Activated T-cell treated with anti-CD3 and anti-CD28 coated beads for 1 hour (primary cell): ENCODE results near the gene MYOG.

Experiments used
- DNase-seq: peaks from one replicate; pipeline ENCODE4 v3.0.0-alpha.2; 2020; ENCODE audit warnings: low read depth

MYOG gene

GRCh38 chr1:203117611-203118575 lies 32.1 kb upstream of the MYOG start:
- no peak for DNase-seq

- DNase-seq: no peak
Observed at GRCh38 chr1:203116091-203116820, 30.4 kb upstream of the MYOG start.

- DNase-seq: no peak
Observed at GRCh38 chr1:203114202-203114601, 28.4 kb upstream of the MYOG start.

GRCh38 chr1:203113308-203113707 lies 27.5 kb upstream of the MYOG start:
- no peak for DNase-seq

GRCh38 chr1:203112475-203112874 lies 26.7 kb upstream of the MYOG start:
- DNase-seq: no peak

- no peak for DNase-seq
Observed at GRCh38 chr1:203104789-203105390, 19.1 kb upstream of the MYOG start.

GRCh38 chr1:203103829-203104495 lies 18.1 kb upstream of the MYOG start:
- no peak for DNase-seq

GRCh38 chr1:203103216-203103615 lies 17.4 kb upstream of the MYOG start:
- DNase-seq: no peak

- no peak for DNase-seq
Observed at GRCh38 chr1:203101813-203102634, 16.2 kb upstream of the MYOG start.

GRCh38 chr1:203100516-203100869 lies 14.7 kb upstream of the MYOG start:
- no peak for DNase-seq

- DNase-seq: no peak
Observed at GRCh38 chr1:203099805-203100515, 14.1 kb upstream of the MYOG start.

GRCh38 chr1:203098914-203099520 lies 13.2 kb upstream of the MYOG start:
- DNase-seq: no peak

GRCh38 chr1:203098445-203098844 lies 12.6 kb upstream of the MYOG start:
- no peak for DNase-seq

- no peak for DNase-seq
Observed at GRCh38 chr1:203097001-203097400, 11.2 kb upstream of the MYOG start.

GRCh38 chr1:203096566-203096965 lies 10.8 kb upstream of the MYOG start:
- DNase-seq: no peak

- no peak for DNase-seq
Observed at GRCh38 chr1:203095061-203095690, 9.4 kb upstream of the MYOG start.

- DNase-seq: no peak
Observed at GRCh38 chr1:203093754-203094410, 8.1 kb upstream of the MYOG start.

GRCh38 chr1:203091761-203092330 lies 6.0 kb upstream of the MYOG start:
- no peak for DNase-seq

- no peak for DNase-seq
Observed at GRCh38 chr1:203091199-203091477, 5.3 kb upstream of the MYOG start.
